Left ventricle myocardium superior (tissue), 1 donor: ENCODE results near the gene PSTPIP2. TPM values are rescaled to one million over a fixed set of nuclear protein-coding genes. Genes with fewer than 3 reads are reported as not detected.
"Not testable (repeated sequence)": the region's sequence is repeated elsewhere in the genome, so short reads cannot be mapped to it uniquely, and the experiment has no call there.

Experiments used
- ATAC-seq: fragments of 200-7000 bp; cut with Tn5 transposase; one replicate; pipeline ENCODE4 v1.9.1; 2020; ENCODE audit warnings: mild to moderate bottlenecking, moderate library complexity
- DNase-seq: peaks from one replicate; pipeline ENCODE4 v3.0.0-alpha.2; 2020
- intact Hi-C: fragments of 100-400 bp; cut with micrococcal nuclease; formaldehyde crosslinking; loops from one replicate; pipeline ENCODE4 v1.11.0; 2022
- total RNA-seq: library from RNA; stranded (reverse); fragmentation: NEBNext Ultra II Directional; extraction: Animal tissue kit (Norgen Biotek cat#: 25700); gene quantifications from one replicate; pipeline ENCODE4 v1.2.1, GENCODE V29; 2021
- donor health status: DM: no; HTN: yes; CAD: no; lungs with severe emphysema.

PSTPIP2 gene
- total RNA-seq, 1 donor from 2014 or later = 2.7 TPM

- ATAC-seq = peak; percentile 4
- no peak for DNase-seq
- intact Hi-C loops = loop anchor here (10.0 kb wide), 1 partner anchor 136 kb away; no protein-coding TSS in a partner anchor
These were observed 1.0 kb downstream of the PSTPIP2 start for GRCh38 chr18:46070815-46071652.

GRCh38 chr18:46070232-46070631 is 1.8 kb downstream of the PSTPIP2 start:
- no peak for DNase-seq
- ATAC-seq = no peak
- intact Hi-C loops = loop anchor here (10.0 kb wide), 1 partner anchor 135 kb away; no protein-coding TSS in a partner anchor

GRCh38 chr18:46069524-46069923 is 2.5 kb downstream of the PSTPIP2 start:
- ATAC-seq (no peak), DNase-seq (no peak)
- intact Hi-C loops = no loop called here

GRCh38 chr18:46068763-46069162 is 3.3 kb downstream of the PSTPIP2 start:
- intact Hi-C loops = no loop called here
- DNase-seq (no peak), ATAC-seq (no peak)

- no peak for ATAC-seq
- intact Hi-C loops = no loop called here
- DNase-seq = no peak
These were observed 4.5 kb downstream of the PSTPIP2 start for GRCh38 chr18:46067438-46068007.

- DNase-seq (no peak), ATAC-seq (no peak)
- intact Hi-C loops = no loop called here
These were observed 9.3 kb downstream of the PSTPIP2 start for GRCh38 chr18:46062781-46063180.

- ATAC-seq = no peak
- DNase-seq = no peak
- intact Hi-C loops = no loop called here
These were observed 10.3 kb downstream of the PSTPIP2 start for GRCh38 chr18:46061796-46062195.

GRCh38 chr18:46061387-46061786 is 10.7 kb downstream of the PSTPIP2 start:
- intact Hi-C loops = no loop called here
- ATAC-seq = peak; percentile 17
- DNase-seq = no peak

GRCh38 chr18:46060359-46060841 is 11.7 kb downstream of the PSTPIP2 start:
- intact Hi-C loops = no loop called here
- no peak for ATAC-seq

GRCh38 chr18:46055838-46056230 is 16.2 kb downstream of the PSTPIP2 start:
- DNase-seq (no peak), ATAC-seq (no peak)
- intact Hi-C loops = no loop called here

More at GRCh38 chr18:46060359-46060841, 11.7 kb downstream of the PSTPIP2 start:
- DNase-seq = no peak

- ATAC-seq (no peak), DNase-seq (no peak)
- intact Hi-C loops = no loop called here
These were observed 16.9 kb downstream of the PSTPIP2 start for GRCh38 chr18:46054956-46055837.

GRCh38 chr18:46053368-46054095 is 18.5 kb downstream of the PSTPIP2 start:
- intact Hi-C loops = no loop called here
- ATAC-seq = no peak
- no peak for DNase-seq

- no peak for DNase-seq
- no peak for ATAC-seq
- intact Hi-C loops = no loop called here
These were observed 20.2 kb downstream of the PSTPIP2 start for GRCh38 chr18:46051731-46052461.

- DNase-seq = no peak
- intact Hi-C loops = no loop called here
- ATAC-seq = no peak
These were observed 21.8 kb downstream of the PSTPIP2 start for GRCh38 chr18:46050268-46050667.

GRCh38 chr18:46048641-46049040 is 23.4 kb downstream of the PSTPIP2 start:
- no peak for DNase-seq
- ATAC-seq = no peak
- intact Hi-C loops = no loop called here

- intact Hi-C loops, ATAC-seq, DNase-seq: not testable (repeated sequence)
These were observed 24.7 kb downstream of the PSTPIP2 start for GRCh38 chr18:46047369-46047768.

GRCh38 chr18:46046688-46047087 is 25.4 kb downstream of the PSTPIP2 start:
- ATAC-seq = no peak
- no peak for DNase-seq
- intact Hi-C loops = no loop called here

GRCh38 chr18:46046126-46046525 is 25.9 kb downstream of the PSTPIP2 start:
- intact Hi-C loops = no loop called here
- DNase-seq (no peak), ATAC-seq (no peak)
